SK-N-SH treated with all-trans-retinoic acid at 6 μM for 48 hours (cell line): ENCODE data around the gene IFI27L1.

Source experiments
- ATAC-seq: fragments of 200-7000 bp; cut with Tn5 transposase; 3 replicates; pipeline ENCODE4 v1.9.1; 2020; ENCODE audit warnings: mild to moderate bottlenecking, moderate library complexity
- ARNTL ChIP-seq: fragments of 450-650 bp; formaldehyde crosslinking; IDR thresholded peaks from 2 replicates; pipeline ENCODE4 v1.5.0; 2020; ENCODE audit warnings: low read depth, mild to moderate bottlenecking, moderate library complexity, borderline replicate concordance
- CSRNP3 ChIP-seq: fragments of 250-450 bp; sonication (Bioruptor Pico); IDR thresholded peaks from 2 replicates; pipeline ENCODE4 v1.5.1; 2021; ENCODE audit warnings: mild to moderate bottlenecking, moderate library complexity
- ESRRG ChIP-seq: fragments of 250-450 bp; sonication (Bioruptor Pico); IDR thresholded peaks from 2 replicates; pipeline ENCODE4 v1.6.1; 2021; ENCODE audit warnings: mild to moderate bottlenecking
- GLIS3 ChIP-seq: fragments of 250-450 bp; sonication (Bioruptor Pico); IDR thresholded peaks from 2 replicates; pipeline ENCODE4 v1.5.0; 2020; ENCODE audit warnings: mild to moderate bottlenecking, moderate library complexity
- OSR1 ChIP-seq: fragments of 250-450 bp; sonication (Bioruptor Pico); IDR thresholded peaks from 2 replicates; pipeline ENCODE4 v1.8.0; 2022; ENCODE audit warnings: moderate library complexity, mild to moderate bottlenecking, inconsistent platforms
- PATZ1 ChIP-seq: fragments of 250-450 bp; sonication (Bioruptor Pico); IDR thresholded peaks from 2 replicates; pipeline ENCODE4 v1.8.0; 2020; ENCODE audit warnings: mild to moderate bottlenecking, moderate library complexity, borderline replicate concordance
- PPARA ChIP-seq: fragments of 250-450 bp; sonication (Bioruptor Pico); IDR thresholded peaks from 2 replicates; pipeline ENCODE4 v1.5.0; 2020; ENCODE audit warnings: mild to moderate bottlenecking, borderline replicate concordance
- SNAI2 ChIP-seq: fragments of 250-450 bp; sonication (Bioruptor Pico); IDR thresholded peaks from 2 replicates; pipeline ENCODE4 v1.5.0; 2020; ENCODE audit warnings: mild to moderate bottlenecking, moderate library complexity
- TCF4 ChIP-seq: fragments of 250-450 bp; sonication (Bioruptor Pico); IDR thresholded peaks from 2 replicates; pipeline ENCODE4 v1.8.0; 2021; ENCODE audit warnings: mild to moderate bottlenecking, moderate library complexity, borderline replicate concordance
- TOX ChIP-seq: fragments of 250-450 bp; sonication (Bioruptor Pico); IDR thresholded peaks from 2 replicates; pipeline ENCODE4 v1.8.0; 2021; ENCODE audit warnings: mild to moderate bottlenecking, moderate library complexity, borderline replicate concordance
- ZFP3 ChIP-seq: fragments of 250-450 bp; sonication (Bioruptor Pico); IDR thresholded peaks from 2 replicates; pipeline ENCODE4 v1.5.0; 2020; ENCODE audit warnings: mild to moderate bottlenecking, moderate library complexity
- ZFP30 ChIP-seq: fragments of 450-650 bp; formaldehyde crosslinking; IDR thresholded peaks from 2 replicates; pipeline ENCODE4 v1.5.0; 2022; ENCODE audit warnings: mild to moderate bottlenecking, moderate library complexity
- ZNF8 ChIP-seq: fragments of 450-650 bp; formaldehyde crosslinking; IDR thresholded peaks from 2 replicates; pipeline ENCODE4 v1.5.0; 2020; ENCODE audit warnings: mild to moderate bottlenecking, moderate library complexity
- TF ChIP-seq, protein P1 (sequence below): fragments of 250-450 bp; sonication (Bioruptor Pico); IDR thresholded peaks from 2 replicates; pipeline ENCODE4 v1.5.1; 2020; ENCODE audit warnings: low read depth, mild to moderate bottlenecking, moderate library complexity
- TF ChIP-seq, protein P2 (sequence below): fragments of 250-450 bp; sonication (Bioruptor Pico); IDR thresholded peaks from 2 replicates; pipeline ENCODE4 v1.8.0; 2021; ENCODE audit warnings: low read depth, mild to moderate bottlenecking, moderate library complexity, borderline replicate concordance

Gene IFI27L1

GRCh38 chr14:94054936-94055335 lies 26.2 kb upstream of the IFI27L1 start (continued):
- TF ChIP-seq PATZ1, result no peak

DNA sequence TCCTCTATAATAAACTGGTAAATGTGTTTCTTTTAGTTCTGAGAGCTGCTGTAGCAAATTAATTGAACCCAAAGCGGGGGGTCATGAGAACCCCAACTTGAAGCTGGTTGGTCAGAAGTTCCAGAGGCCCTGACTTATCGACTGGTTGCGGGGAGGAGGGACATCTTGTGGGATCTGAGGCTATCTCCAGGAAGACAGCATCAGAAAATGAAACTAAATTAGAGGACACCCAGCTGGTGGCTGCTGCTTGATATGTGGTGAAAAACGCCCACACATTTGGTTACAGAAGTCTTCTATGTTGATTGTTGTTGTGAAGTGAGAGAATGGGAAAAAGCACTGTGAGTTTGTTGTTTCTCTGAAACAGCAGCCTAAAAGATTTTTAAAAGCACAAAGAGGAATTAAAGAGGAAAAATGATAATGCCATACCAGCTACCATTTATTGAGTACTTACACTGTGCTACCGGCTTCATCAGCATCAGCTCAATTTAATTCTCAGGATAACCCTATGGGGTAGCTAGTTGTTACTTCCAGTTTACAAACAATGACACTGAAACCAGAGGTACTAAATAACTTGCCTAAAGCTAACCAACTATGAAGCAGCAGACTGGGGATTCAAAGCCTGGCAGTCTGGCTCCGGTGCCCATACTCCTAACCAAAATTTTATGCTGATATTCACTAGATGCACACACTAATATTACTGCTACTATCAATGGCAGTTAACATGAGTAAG lies 24.4 kb upstream of the IFI27L1 start:
- TF ChIP-seq PATZ1 (no peak), GLIS3 (no peak), SNAI2 (CRISPR knock-in tag) (no peak), ARNTL (no peak), ZNF8 (no peak), OSR1 (CRISPR knock-in tag) (no peak)
- TF ChIP-seq, protein P1, sequence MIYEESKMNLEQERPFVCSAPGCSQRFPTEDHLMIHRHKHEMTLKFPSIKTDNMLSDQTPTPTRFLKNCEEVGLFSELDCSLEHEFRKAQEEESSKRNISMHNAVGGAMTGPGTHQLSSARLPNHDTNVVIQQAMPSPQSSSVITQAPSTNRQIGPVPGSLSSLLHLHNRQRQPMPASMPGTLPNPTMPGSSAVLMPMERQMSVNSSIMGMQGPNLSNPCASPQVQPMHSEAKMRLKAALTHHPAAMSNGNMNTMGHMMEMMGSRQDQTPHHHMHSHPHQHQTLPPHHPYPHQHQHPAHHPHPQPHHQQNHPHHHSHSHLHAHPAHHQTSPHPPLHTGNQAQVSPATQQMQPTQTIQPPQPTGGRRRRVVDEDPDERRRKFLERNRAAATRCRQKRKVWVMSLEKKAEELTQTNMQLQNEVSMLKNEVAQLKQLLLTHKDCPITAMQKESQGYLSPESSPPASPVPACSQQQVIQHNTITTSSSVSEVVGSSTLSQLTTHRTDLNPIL (CRISPR knock-in tag), result no peak
- TF ChIP-seq, protein P2, sequence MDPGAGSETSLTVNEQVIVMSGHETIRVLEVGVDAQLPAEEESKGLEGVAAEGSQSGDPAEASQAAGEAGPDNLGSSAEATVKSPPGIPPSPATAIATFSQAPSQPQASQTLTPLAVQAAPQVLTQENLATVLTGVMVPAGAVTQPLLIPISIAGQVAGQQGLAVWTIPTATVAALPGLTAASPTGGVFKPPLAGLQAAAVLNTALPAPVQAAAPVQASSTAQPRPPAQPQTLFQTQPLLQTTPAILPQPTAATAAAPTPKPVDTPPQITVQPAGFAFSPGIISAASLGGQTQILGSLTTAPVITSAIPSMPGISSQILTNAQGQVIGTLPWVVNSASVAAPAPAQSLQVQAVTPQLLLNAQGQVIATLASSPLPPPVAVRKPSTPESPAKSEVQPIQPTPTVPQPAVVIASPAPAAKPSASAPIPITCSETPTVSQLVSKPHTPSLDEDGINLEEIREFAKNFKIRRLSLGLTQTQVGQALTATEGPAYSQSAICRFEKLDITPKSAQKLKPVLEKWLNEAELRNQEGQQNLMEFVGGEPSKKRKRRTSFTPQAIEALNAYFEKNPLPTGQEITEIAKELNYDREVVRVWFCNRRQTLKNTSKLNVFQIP (CRISPR knock-in tag), result no peak
- TF ChIP-seq, all 23 proteins: peak for 0
- no peak for ATAC-seq

DNA sequence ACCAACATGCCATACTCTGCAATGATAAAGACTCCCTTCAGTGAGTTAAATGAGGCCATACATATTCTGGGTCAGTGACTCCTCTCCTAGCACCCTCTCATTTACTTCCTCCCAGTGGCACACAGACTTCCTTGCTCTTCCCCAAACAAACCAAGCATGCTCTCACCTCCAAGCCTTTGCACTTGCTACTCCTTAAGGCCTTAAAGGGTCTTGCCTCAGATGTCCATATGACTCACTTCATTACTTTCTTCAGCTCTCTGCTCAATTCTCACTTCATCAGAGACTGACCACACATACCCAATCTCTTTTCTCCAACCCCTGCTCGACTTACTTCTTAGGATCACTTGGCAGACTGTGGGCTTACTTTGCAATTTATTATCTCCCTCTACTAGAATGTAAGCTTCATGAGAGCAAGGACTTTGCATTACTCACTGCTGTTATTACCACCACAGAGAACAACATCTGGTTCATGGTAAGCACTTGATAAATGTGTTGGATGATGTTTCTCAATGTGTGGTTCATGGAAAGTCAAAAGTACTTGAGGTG lies 22.9 kb upstream of the IFI27L1 start:
- no peak for ATAC-seq
- TF ChIP-seq TOX (no peak), ZFP30 (CRISPR knock-in tag) (no peak), ZFP3 (CRISPR knock-in tag) (no peak), ESRRG (CRISPR knock-in tag) (no peak), PATZ1 (no peak), PPARA (CRISPR knock-in tag) (no peak)

DNA sequence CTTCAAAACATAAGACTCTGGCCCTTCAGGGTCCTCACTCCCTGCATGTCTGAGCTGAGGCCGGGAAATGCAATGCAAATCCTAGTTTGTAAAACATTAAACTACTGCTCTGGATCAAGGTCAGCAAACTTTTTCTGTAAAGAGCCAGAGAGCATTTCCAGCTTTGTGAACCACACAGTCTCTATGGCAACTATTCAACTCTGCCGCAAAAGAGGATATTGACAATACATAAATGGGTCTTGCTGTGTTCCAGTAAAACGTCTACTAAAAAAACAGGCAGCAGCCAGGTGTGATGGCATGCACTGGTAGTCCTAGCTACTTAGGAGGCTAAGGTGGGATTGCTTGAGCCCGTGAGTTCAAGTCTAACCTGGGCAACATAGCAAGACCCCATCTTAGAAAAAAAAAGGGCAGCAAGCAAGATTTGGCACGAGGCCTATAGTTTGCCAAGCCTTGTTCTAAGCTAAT lies 22.4 kb upstream of the IFI27L1 start:
- no peak for ATAC-seq
- TF ChIP-seq ARNTL (no peak), ESRRG (CRISPR knock-in tag) (no peak), CSRNP3 (CRISPR knock-in tag) (no peak), TOX (no peak), TCF4 (CRISPR knock-in tag) (no peak), ZNF8 (no peak)

DNA sequence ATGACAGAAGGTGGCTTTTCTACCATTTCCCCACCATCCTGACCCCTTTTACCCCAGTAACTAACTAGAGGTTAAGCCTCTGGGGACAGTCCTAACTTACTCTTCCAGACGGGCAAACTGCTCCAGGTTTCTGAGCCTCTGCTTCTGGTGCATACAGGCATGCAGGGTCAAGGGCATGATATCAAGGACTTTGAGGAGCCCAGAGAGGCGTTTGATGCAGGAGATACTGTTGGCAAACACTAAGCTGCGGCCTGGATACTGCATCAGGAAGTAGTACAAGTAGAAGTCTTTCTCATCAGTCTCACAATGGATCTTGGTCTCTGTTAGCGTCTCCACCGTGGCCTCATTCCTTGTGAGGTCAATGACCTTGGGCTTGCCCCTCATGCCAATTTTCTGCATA lies 21.1 kb upstream of the IFI27L1 start:
- TF ChIP-seq TOX (no peak), SNAI2 (CRISPR knock-in tag) (no peak), ZNF8 (no peak), ESRRG (CRISPR knock-in tag) (no peak)
- TF ChIP-seq, protein P2 (CRISPR knock-in tag), result no peak
- TF ChIP-seq, protein P1 (CRISPR knock-in tag), result no peak
- no peak for ATAC-seq
